ENCODE data around the gene MPP3.

The MPP3 gene

DNA sequence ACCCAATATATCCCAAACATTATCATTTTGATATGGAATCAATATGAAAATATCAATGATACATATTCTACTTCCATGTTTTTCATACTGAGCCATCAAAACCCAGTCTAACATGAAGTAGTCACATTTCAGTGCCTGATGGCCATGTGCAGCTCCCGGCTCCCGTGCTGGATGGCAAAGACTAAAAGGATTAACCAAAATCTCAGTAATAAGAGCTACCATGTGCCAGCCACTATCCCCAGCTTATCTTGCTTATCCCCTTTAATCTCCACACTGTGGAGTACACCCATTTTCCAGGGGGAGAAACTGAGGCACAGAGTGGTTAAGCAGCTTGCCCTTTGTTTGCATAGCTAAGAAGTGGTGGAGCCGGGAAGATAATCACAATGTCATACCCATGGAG, 23.2 kb upstream of the MPP3 start:
- POLR2A ChIA-PET: no interaction called here
- H3K9me3 ChIP-seq (ENCODE audit: control insufficient read depth, insufficient read depth, low read depth, low read length): no peaks in the 10 kb centered on the region
- H3K4me3 ChIP-seq (ENCODE audit: low read depth, low read length): no peak overlapping the region
- TF ChIP-seq ZNF488 (tag by site-specific recombination; IDR thresholded peaks at IDR 0.05): no peak
- no peak for TF ChIP-seq WT1 (tag by site-specific recombination; IDR thresholded peaks at IDR 0.05)
- no peak for TF ChIP-seq ZNF24 (tag by site-specific recombination; IDR thresholded peaks at IDR 0.05)
- TF ChIP-seq ZNF426 (tag by site-specific recombination; IDR thresholded peaks at IDR 0.05): no peak
- TF ChIP-seq ZFHX2 (tag by site-specific recombination; conservative IDR thresholded peaks at IDR 0.05): no peak
- no peak for TF ChIP-seq ZNF792 (tag by site-specific recombination; IDR thresholded peaks at IDR 0.05)
- TF ChIP-seq ZFP41 (tag by site-specific recombination; IDR thresholded peaks at IDR 0.05; ENCODE audit: borderline replicate concordance): no peak
- CTCF ChIA-PET: interaction anchor here (1.5 to 4.3 kb wide), 3 partner anchors 10 to 54 kb away, joined by 4 to 56 read pairs (median 11); partner anchors contain the start of gene CD300LG
- H3K27ac ChIP-seq (ENCODE audit: extremely low read depth, low read depth, low read length): no peak overlapping the region
- H3K36me3 ChIP-seq (ENCODE audit: control insufficient read depth in 2 of 2, insufficient read depth in 1 of 2, low read length in 2 of 2): no peaks in the 10 kb centered on the region
- H3K4me1 ChIP-seq (ENCODE audit: control insufficient read depth, insufficient read depth, low read length): no peaks in the 10 kb centered on the region

DNA sequence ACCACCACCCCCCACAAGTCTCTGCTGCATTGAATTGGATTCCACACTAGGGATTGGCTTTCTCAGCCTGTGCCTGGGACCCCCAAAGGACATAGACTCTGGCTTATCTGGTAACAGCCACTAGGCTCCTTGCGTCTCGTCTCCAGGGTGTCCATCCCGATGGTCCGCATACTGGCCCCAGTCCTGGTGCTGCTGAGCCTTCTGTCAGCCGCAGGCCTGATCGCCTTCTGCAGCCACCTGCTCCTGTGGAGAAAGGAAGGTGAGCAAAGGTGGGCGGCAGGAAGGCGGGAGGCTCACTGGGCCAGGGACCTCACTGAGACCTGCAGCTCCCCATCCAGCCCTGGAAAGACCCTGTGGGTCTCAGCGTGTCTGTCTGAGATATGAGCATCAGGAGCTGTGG, 22.1 kb upstream of the MPP3 start:
- POLR2A ChIA-PET: interaction anchor here (0.5 kb wide), 3 partner anchors 220 to 1297 kb away, joined by 3 to 5 read pairs (median 3); no protein-coding TSS in a partner anchor
- CTCF ChIA-PET: interaction anchor here (0.5 to 4.3 kb wide), 8 partner anchors 9 to 1514 kb away, joined by 3 to 56 read pairs (median 6); partner anchors contain the start of gene CD300LG
- TF ChIP-seq SP7 (tag by site-specific recombination; IDR thresholded peaks at IDR 0.05): no peak
- TF ChIP-seq KLF7 (tag by site-specific recombination; IDR thresholded peaks at IDR 0.05; ENCODE audit: borderline replicate concordance): no peak
- TF ChIP-seq ZNF776 (tag by site-specific recombination; IDR thresholded peaks at IDR 0.05; ENCODE audit: borderline replicate concordance): no peak
- TF ChIP-seq ZSCAN23 (tag by site-specific recombination; IDR thresholded peaks at IDR 0.05): no peak
- no peak for TF ChIP-seq ZBTB17 (tag by site-specific recombination; IDR thresholded peaks at IDR 0.05)
- TF ChIP-seq ZNF677 (tag by site-specific recombination; IDR thresholded peaks at IDR 0.05): no peak
- TF ChIP-seq ZNF664 (tag by site-specific recombination; IDR thresholded peaks at IDR 0.05): no peak
- TF ChIP-seq PATZ1 (tag by site-specific recombination; IDR thresholded peaks at IDR 0.05): no peak
- no peak for TF ChIP-seq ZNF248 (tag by site-specific recombination; IDR thresholded peaks at IDR 0.05)
- no peak for TF ChIP-seq ZNF350 (tag by site-specific recombination; IDR thresholded peaks at IDR 0.05)
- TF ChIP-seq GLIS1 (tag by site-specific recombination; IDR thresholded peaks at IDR 0.05): no peak
- no peak for TF ChIP-seq ZNF488 (tag by site-specific recombination; IDR thresholded peaks at IDR 0.05)
- TF ChIP-seq ZNF791 (tag by site-specific recombination; IDR thresholded peaks at IDR 0.05): no peak
- no peak for TF ChIP-seq ZBTB26 (tag by site-specific recombination; optimal IDR thresholded peaks at IDR 0.05)
- TF ChIP-seq ZNF148 (tag by site-specific recombination; IDR thresholded peaks at IDR 0.05; ENCODE audit: borderline replicate concordance): no peak
- TF ChIP-seq, protein P1, sequence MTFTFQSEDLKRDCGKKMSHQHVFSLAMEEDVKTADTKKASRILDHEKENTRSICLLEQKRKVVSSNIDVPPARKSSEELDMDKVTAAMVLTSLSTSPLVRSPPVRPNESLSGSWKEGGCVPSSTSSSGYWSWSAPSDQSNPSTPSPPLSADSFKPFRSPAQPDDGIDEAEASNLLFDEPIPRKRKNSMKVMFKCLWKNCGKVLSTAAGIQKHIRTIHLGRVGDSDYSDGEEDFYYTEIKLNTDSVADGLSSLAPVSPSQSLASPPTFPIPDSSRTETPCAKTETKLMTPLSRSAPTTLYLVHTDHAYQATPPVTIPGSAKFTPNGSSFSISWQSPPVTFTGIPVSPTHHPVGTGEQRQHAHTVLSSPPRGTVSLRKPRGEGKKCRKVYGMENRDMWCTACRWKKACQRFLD (tag by site-specific recombination; IDR thresholded peaks at IDR 0.05): no peak
- no peak for TF ChIP-seq ZNF558 (tag by site-specific recombination; IDR thresholded peaks at IDR 0.05)
- no peak for TF ChIP-seq ZNF324 (tag by site-specific recombination; IDR thresholded peaks at IDR 0.05)
- no peak for TF ChIP-seq ZNF280C (tag by site-specific recombination; IDR thresholded peaks at IDR 0.05)

More for the DNA sequence above, 22.1 kb upstream of the MPP3 start:
- Histone ChIP-seq H3K9me3 (ENCODE audit: control insufficient read depth, insufficient read depth, low read depth, low read length) (no peaks in the 10 kb centered on the region), H3K4me1 (ENCODE audit: control insufficient read depth, insufficient read depth, low read length) (no peaks in the 10 kb centered on the region), H3K4me3 (ENCODE audit: low read depth, low read length) (no peak overlapping the region), H3K27ac (ENCODE audit: extremely low read depth, low read depth, low read length) (no peak overlapping the region), H3K36me3 (ENCODE audit: control insufficient read depth in 2 of 2, insufficient read depth in 1 of 2, low read length in 2 of 2) (no peaks in the 10 kb centered on the region)
